Measurements from ENCODE around the gene PJA1.

DNA sequence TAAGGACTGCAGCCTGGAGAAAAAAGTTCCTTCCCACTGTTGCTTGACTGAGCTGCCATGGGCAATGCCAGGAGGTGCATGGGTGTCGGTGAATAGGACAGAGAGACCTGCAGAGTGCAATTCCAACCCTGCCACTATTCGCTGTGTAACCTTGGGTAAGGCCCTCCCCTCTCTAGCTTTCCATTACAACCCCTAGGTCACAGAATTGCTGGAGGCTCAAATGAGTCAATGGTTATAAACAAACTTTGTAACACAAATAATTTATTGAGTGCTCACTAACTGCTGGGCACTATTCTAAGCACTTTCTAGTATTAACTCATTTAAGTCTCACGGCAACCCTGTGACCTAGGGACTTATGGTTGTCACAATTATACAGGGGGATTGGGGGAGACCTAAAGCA lies 37.8 kb downstream of the PJA1 start:
- TF ChIP-seq ZNF121 (CRISPR knock-in tag; IDR thresholded peaks at IDR 0.05) (no peak), IRF2 (CRISPR knock-in tag; IDR thresholded peaks at IDR 0.05; ENCODE audit: borderline replicate concordance, low read depth) (no peak), KAT7 (CRISPR knock-in tag; IDR thresholded peaks at IDR 0.05; ENCODE audit: borderline replicate concordance) (no peak), ELF4 (CRISPR knock-in tag; IDR thresholded peaks at IDR 0.05; ENCODE audit: low read depth) (no peak), CREB1 (CRISPR knock-in tag; IDR thresholded peaks at IDR 0.05) (no peak), SP1 (CRISPR knock-in tag; conservative IDR thresholded peaks at IDR 0.05) (no peak), TEAD4 (CRISPR knock-in tag; IDR thresholded peaks at IDR 0.05) (no peak), GABPB1 (CRISPR knock-in tag; IDR thresholded peaks at IDR 0.05) (no peak), NR2C2 (CRISPR knock-in tag; IDR thresholded peaks at IDR 0.05) (no peak)
- TF ChIP-seq, protein P1, sequence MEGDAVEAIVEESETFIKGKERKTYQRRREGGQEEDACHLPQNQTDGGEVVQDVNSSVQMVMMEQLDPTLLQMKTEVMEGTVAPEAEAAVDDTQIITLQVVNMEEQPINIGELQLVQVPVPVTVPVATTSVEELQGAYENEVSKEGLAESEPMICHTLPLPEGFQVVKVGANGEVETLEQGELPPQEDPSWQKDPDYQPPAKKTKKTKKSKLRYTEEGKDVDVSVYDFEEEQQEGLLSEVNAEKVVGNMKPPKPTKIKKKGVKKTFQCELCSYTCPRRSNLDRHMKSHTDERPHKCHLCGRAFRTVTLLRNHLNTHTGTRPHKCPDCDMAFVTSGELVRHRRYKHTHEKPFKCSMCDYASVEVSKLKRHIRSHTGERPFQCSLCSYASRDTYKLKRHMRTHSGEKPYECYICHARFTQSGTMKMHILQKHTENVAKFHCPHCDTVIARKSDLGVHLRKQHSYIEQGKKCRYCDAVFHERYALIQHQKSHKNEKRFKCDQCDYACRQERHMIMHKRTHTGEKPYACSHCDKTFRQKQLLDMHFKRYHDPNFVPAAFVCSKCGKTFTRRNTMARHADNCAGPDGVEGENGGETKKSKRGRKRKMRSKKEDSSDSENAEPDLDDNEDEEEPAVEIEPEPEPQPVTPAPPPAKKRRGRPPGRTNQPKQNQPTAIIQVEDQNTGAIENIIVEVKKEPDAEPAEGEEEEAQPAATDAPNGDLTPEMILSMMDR (IDR thresholded peaks at IDR 0.05), result no peak
- TF ChIP-seq, protein P2, sequence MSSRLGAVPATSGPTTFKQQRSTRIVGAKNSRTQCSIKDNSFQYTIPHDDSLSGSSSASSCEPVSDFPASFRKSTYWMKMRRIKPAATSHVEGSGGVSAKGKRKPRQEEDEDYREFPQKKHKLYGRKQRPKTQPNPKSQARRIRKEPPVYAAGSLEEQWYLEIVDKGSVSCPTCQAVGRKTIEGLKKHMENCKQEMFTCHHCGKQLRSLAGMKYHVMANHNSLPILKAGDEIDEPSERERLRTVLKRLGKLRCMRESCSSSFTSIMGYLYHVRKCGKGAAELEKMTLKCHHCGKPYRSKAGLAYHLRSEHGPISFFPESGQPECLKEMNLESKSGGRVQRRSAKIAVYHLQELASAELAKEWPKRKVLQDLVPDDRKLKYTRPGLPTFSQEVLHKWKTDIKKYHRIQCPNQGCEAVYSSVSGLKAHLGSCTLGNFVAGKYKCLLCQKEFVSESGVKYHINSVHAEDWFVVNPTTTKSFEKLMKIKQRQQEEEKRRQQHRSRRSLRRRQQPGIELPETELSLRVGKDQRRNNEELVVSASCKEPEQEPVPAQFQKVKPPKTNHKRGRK (CRISPR knock-in tag; IDR thresholded peaks at IDR 0.05; ENCODE audit: borderline replicate concordance), result no peak
- TF ChIP-seq, protein P3, sequence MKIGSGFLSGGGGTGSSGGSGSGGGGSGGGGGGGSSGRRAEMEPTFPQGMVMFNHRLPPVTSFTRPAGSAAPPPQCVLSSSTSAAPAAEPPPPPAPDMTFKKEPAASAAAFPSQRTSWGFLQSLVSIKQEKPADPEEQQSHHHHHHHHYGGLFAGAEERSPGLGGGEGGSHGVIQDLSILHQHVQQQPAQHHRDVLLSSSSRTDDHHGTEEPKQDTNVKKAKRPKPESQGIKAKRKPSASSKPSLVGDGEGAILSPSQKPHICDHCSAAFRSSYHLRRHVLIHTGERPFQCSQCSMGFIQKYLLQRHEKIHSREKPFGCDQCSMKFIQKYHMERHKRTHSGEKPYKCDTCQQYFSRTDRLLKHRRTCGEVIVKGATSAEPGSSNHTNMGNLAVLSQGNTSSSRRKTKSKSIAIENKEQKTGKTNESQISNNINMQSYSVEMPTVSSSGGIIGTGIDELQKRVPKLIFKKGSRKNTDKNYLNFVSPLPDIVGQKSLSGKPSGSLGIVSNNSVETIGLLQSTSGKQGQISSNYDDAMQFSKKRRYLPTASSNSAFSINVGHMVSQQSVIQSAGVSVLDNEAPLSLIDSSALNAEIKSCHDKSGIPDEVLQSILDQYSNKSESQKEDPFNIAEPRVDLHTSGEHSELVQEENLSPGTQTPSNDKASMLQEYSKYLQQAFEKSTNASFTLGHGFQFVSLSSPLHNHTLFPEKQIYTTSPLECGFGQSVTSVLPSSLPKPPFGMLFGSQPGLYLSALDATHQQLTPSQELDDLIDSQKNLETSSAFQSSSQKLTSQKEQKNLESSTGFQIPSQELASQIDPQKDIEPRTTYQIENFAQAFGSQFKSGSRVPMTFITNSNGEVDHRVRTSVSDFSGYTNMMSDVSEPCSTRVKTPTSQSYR (CRISPR knock-in tag; IDR thresholded peaks at IDR 0.05), result no peak
- TF ChIP-seq, protein P4, sequence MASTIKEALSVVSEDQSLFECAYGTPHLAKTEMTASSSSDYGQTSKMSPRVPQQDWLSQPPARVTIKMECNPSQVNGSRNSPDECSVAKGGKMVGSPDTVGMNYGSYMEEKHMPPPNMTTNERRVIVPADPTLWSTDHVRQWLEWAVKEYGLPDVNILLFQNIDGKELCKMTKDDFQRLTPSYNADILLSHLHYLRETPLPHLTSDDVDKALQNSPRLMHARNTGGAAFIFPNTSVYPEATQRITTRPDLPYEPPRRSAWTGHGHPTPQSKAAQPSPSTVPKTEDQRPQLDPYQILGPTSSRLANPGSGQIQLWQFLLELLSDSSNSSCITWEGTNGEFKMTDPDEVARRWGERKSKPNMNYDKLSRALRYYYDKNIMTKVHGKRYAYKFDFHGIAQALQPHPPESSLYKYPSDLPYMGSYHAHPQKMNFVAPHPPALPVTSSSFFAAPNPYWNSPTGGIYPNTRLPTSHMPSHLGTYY (CRISPR knock-in tag; IDR thresholded peaks at IDR 0.05), result no peak

Measured in WTC11 (cell line).